Eye (tissue), 1 donor: ENCODE measurements around the gene IL20RB.
"Not testable (repeated sequence)": the region's sequence is repeated elsewhere in the genome, so short reads cannot be mapped to it uniquely, and the experiment has no call there.

Experiments used
- DNase-seq: peaks from one replicate; pipeline ENCODE4 v3.0.0-alpha.2; 2015

Gene IL20RB

GRCh38 chr3:136947477-136947876 is 10.3 kb upstream of the IL20RB start:
- no peak for DNase-seq

DNA sequence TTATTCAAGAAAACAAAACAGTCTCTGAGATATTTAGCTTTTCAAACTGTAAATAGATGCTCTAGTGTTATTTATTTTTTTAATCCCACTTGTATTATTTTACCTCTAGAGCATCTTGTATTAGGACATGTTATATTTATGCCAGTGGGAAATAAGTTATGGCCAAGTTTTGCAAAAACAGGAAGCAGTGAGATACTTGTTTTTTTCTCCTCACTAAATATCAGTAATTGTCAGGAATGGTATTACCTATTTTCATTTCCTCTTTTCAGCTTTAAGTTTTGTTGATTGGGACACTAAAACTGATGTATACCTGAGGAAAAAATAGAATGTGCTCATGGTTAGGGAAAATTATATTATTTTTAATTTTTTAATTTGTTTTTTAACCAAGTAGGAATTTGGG is 8.6 kb upstream of the IL20RB start:
- no peak for DNase-seq

GRCh38 chr3:136949708-136950107 is 8.1 kb upstream of the IL20RB start:
- DNase-seq, result no peak

DNA sequence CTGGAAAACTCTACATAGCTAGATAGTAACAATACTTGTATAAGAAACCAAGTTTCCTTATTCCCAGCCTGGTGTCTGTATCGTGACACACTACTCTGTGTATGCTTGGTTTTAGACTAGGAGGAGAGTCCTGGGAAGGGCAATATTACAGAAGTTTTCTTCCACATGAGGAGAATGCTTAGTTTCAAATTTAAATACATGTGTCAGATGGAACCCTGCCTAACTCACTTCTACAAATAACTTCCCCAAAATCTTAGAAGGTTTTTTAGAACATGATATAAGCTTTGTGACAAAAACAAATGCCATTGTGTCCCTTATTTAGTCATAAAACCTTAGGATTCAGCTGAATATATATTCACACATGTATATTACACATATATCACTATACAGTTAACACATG is 7.2 kb upstream of the IL20RB start:
- DNase-seq, result no peak

- DNase-seq, result no peak
Observed at GRCh38 chr3:136952292-136952691, 5.5 kb upstream of the IL20RB start.

- DNase-seq, result no peak
Observed at GRCh38 chr3:136954251-136954650, 3.5 kb upstream of the IL20RB start.

GRCh38 chr3:136954980-136955780 is 2.6 kb upstream of the IL20RB start:
- DNase-seq, result no peak

GRCh38 chr3:136955813-136956212 is 2.0 kb upstream of the IL20RB start:
- no peak for DNase-seq

- DNase-seq, result no peak
Observed at GRCh38 chr3:136956971-136957370, 812 bp upstream of the IL20RB start.

GRCh38 chr3:136958939-136959338 is 1.2 kb downstream of the IL20RB start:
- DNase-seq, result no peak

DNA sequence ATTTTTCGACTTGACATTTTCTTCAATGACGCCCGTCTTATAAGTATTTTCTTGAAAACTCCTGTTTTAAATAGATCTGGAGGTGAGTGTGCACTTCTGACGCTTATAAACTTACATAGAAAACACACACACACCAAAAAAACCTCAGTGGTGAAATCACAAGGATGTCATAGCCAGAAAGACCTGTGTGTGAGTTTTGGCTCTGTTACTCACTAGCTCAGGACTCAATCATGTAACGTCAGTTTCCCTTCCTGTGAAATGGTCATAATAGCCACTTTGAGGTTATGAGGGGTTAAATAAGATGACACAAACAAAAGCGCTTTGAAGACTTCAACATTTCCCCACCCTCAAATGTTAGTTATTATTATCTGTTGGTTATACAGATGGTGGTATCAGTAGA is 1.8 kb downstream of the IL20RB start:
- no peak for DNase-seq

- no peak for DNase-seq
Observed at GRCh38 chr3:136960838-136961836, 3.4 kb downstream of the IL20RB start.

DNA sequence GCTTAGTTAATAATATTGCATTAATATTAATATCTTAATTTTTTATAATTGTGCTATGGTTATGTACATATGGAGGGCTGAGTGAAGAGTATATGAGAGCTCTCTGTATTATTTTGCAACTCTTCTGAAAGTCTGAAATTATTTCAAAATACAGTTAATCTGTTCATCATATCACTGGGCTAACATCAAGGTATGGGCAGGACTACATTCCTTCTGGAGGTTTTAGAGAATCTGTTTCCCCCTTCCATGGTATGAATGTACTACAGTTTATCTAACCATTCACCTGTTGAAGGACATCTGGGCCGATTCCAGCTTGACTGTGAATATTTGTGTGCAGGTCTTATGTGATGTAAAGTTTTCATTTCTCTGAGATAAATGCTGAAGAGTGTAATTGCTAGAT is 5.1 kb downstream of the IL20RB start:
- DNase-seq, result no peak

GRCh38 chr3:136969539-136969938 is 11.8 kb downstream of the IL20RB start:
- DNase-seq, result not testable (repeated sequence)

GRCh38 chr3:136973352-136973751 is 15.6 kb downstream of the IL20RB start:
- no peak for DNase-seq

DNA sequence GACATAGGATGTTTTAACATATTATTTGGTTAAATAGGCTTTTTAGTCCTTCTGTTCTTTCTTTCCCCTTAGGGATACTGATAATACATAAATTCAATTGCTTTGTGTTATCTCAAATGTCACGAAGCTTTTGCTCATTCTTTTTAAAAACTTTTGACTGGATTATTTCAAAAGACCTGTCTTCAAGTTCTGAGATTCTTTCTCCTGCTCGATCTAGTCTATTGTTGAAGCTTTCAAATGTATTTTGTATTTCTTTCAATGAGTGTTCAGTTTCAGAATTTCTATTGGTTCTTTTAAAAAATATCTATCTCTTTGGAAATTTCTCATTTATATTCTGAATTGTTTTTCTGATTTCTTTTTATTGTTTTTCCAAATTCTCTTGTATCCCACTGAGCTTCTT is 16.9 kb downstream of the IL20RB start:
- no peak for DNase-seq

GRCh38 chr3:136979204-136979603 is 21.4 kb downstream of the IL20RB start:
- no peak for DNase-seq

DNA sequence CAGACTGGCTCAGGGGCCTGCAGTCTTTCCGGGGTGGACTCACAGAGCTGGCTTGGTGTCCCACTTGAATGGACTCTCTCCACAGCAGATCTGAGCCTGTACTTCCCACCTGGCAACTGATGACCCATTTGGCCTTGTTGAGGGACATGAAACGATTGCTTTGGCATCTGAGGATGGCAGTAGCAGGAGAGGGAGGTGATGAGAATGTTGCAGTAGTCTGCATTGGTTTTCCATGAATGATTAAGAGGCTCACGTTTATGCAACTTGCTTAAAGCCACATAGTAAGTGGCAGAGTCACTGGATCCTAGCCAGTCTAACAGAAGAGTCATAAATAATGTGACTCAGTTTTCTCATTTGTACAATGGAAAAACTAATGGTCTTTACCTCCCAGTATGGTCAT is 21.9 kb downstream of the IL20RB start:
- no peak for DNase-seq

- DNase-seq, result no peak
Observed at GRCh38 chr3:136982033-136982432, 24.2 kb downstream of the IL20RB start.

DNA sequence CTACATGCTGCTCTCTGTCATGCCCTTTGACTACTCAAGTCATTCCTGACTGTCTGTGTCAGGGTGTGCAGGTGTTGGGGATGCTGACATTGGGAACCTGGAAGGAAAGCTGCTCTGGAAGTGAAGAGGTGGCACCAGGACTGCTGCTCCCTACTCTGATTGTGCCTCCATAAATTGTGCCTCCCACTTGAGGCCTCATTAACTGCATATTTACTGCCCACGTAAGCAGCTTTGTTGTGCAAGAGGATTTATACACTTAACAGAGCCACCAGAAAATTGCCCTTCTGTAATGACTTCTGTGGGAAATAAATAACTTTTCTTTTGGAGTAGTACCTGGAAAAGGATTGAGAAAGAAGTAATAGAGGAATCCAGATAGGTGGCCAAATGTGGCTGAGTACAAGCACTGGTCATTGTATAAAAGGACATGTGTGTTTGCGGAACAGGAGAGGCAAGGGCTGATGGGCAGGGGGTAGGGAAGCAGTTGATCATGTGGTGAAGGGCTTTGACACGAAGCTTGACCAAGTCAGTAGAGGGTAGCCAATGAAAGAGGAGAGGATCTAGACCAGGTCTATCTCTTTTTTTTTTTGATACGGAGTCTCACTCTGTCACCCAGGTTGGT is 24.8 kb downstream of the IL20RB start:
- no peak for DNase-seq

GRCh38 chr3:136984837-136985236 is 27.1 kb downstream of the IL20RB start:
- no peak for DNase-seq

GRCh38 chr3:136987398-136987980 is 29.7 kb downstream of the IL20RB start:
- DNase-seq, result not testable (repeated sequence)

DNA sequence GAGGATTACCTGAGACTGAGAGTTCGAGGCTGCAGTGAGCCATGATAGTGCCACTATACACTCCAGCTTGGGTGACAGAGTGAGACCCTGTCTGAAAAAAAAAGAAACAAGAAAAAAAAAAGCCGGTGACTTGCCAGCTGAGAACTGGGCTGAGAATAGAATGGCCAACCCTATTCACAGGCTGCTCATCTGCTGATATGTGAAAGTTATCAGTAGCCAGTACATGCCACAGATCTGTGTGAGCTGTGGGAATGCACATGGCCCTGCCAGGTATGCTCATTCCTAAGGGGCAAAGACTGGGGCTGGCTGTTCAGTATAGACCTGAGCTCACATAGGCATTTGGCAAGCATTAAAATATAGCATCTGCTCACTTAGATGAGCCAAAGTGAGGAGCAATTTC is 30.9 kb downstream of the IL20RB start:
- DNase-seq, result no peak
